AG09319 (cell line): ENCODE data around the gene EXOC6.
A peak's percentile ranks its signal among the peaks of the same experiment; 100 is the strongest.

Source experiments
- DNase-seq: peaks from one replicate; pipeline ENCODE4 v3.0.0-alpha.2; 2010; ENCODE audit warnings: low read depth; ENCODE audit errors: extremely low read depth
- CTCF ChIP-seq: IDR thresholded peaks from 2 replicates; pipeline ENCODE4 v1.5.1; 2011; ENCODE audit warnings: low read depth, mild to moderate bottlenecking, inconsistent platforms, low read length, moderate library complexity

EXOC6 gene

DNA sequence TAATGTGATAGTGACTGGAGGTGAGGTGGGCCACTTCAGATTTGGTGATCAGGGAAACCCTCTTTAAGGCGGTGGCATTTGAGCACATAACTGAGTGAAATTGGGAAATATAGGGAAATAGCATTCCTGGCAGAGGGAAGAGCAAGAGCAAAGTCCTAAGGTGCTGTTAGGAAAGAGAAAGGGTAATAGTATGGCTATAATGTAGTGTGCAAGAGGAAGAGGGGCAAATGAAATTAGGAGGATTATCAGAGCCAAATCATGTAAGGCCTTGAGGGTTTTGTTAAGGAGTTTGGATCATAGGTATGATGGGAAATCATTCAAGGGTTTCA lies 184.5 kb downstream of the EXOC6 start:
- TF ChIP-seq CTCF: no peak
- no peak for DNase-seq

- no peak for TF ChIP-seq CTCF
- DNase-seq: peak; percentile 1
Observed at GRCh38 chr10:93034426-93034825, 186.1 kb downstream of the EXOC6 start.

GRCh38 chr10:93039110-93039509 lies 190.8 kb downstream of the EXOC6 start:
- TF ChIP-seq CTCF: no peak
- DNase-seq: no peak

- DNase-seq: no peak
- peak; percentile 65 for TF ChIP-seq CTCF
Observed at GRCh38 chr10:93039721-93040120, 191.4 kb downstream of the EXOC6 start.

- DNase-seq: no peak
- no peak for TF ChIP-seq CTCF
Observed at GRCh38 chr10:93054486-93054885, 206.2 kb downstream of the EXOC6 start.

DNA sequence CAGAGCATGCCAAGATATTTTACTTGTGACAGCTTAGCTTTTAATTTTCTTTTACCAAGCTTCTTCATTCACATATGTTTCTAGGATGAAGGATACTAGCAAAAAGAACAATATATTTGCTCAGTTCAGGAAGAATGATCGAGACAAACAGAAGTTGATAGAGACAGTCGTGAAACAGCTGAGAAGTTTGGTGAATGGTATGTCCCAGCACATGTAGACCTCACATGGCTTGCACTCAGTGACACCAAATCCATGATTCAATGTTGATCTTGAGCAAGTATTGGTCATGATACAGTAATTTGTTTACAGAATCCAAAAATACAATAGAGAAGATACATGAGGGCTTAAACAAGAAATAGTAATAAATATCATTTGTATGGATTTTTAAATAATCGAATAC lies 209.8 kb downstream of the EXOC6 start:
- DNase-seq: no peak
- TF ChIP-seq CTCF: no peak

GRCh38 chr10:93059975-93060886 lies 211.9 kb downstream of the EXOC6 start, which contains the start of gene CYP26C1:
TSS of gene CYP26C1 (plus strand) at chr10:93060798. CDS start at chr10:93061264, 466 bp downstream.
- no peak for DNase-seq
- TF ChIP-seq CTCF: no peak
